CD4-positive, alpha-beta memory T cell (primary cell): ENCODE data around the gene GPATCH2. TPM values are rescaled to one million over a fixed set of nuclear protein-coding genes. Genes with fewer than 3 reads are reported as not detected.

Experiments
- CTCF ChIA-PET: fragments of 350-600 bp; sonication (Branson Sonifier 250); formaldehyde crosslinking; loops from one replicate; lab custom pipeline; 2021; ENCODE audit warnings: inconsistent platforms; ENCODE audit not compliant: partially characterized antibody; lab: Charles Lee
- POLR2A ChIA-PET: fragments of 350-600 bp; sonication (Branson Sonifier 250); formaldehyde crosslinking; loops from one replicate; lab custom pipeline; 2021; ENCODE audit not compliant: partially characterized antibody; lab: Charles Lee
- DNase-seq, 5 donors: peaks; one replicate each; pipeline versions ENCODE4 v3.0.0 to v3.0.0-alpha.2; 2020 to 2022; ENCODE audit warnings: mixed read lengths in 1 of 5
- H3K27ac ChIP-seq: one replicate; pipeline ENCODE4 v1.7.0; 2013; ENCODE audit warnings: low read depth, low read length
- H3K27me3 ChIP-seq: 2 replicates; pipeline ENCODE4 v1.7.0; 2013; ENCODE audit warnings: mild to moderate bottlenecking, low read length, moderate library complexity; ENCODE audit not compliant: insufficient read depth
- H3K36me3 ChIP-seq: 2 replicates; pipeline ENCODE4 v1.7.0; 2013; ENCODE audit warnings: mild to moderate bottlenecking, low read length, moderate library complexity; ENCODE audit not compliant: insufficient read depth
- H3K4me1 ChIP-seq: 2 replicates; pipeline ENCODE4 v1.7.0; 2013; ENCODE audit warnings: mild to moderate bottlenecking, low read length, moderate library complexity; ENCODE audit not compliant: insufficient read depth
- H3K4me3 ChIP-seq, 2 donors: one replicate each; pipeline ENCODE4 v1.7.0; 2013; ENCODE audit warnings: low read length in 2 of 2, mild to moderate bottlenecking in 1 of 2
- H3K9me3 ChIP-seq, 2 donors: one replicate each; pipeline ENCODE4 v1.7.0; 2013; ENCODE audit warnings: low read length in 2 of 2, control low read depth in 1 of 2; ENCODE audit not compliant: control insufficient read depth in 1 of 2
- H3K27ac Mint-ChIP-seq, 7 donors: one replicate each; pipeline ENCODE4 v1.8.0; 2020 to 2021; ENCODE audit warnings: mixed read lengths in 7 of 7, mild to moderate bottlenecking in 6 of 7, inconsistent platforms in 3 of 7, moderate library complexity in 3 of 7
- H3K27me3 Mint-ChIP-seq, 2 donors: one replicate each; pipeline ENCODE4 v1.8.0; 2020 to 2021; ENCODE audit warnings: mixed read lengths in 2 of 2
- H3K36me3 Mint-ChIP-seq, 2 donors: one replicate each; pipeline ENCODE4 v1.8.0; 2020 to 2021; ENCODE audit warnings: mixed read lengths in 2 of 2, inconsistent platforms in 1 of 2, mild to moderate bottlenecking in 1 of 2
- H3K4me1 Mint-ChIP-seq, 4 donors: one replicate each; pipeline ENCODE4 v1.8.0; 2020 to 2021; ENCODE audit warnings: mixed read lengths in 4 of 4, mild to moderate bottlenecking in 1 of 4
- H3K4me3 Mint-ChIP-seq, 8 donors: one replicate each; pipeline ENCODE4 v1.8.0; 2020 to 2021; ENCODE audit warnings: mixed read lengths in 8 of 8, mild to moderate bottlenecking in 7 of 8, moderate library complexity in 6 of 8, inconsistent platforms in 3 of 8
- H3K9me3 Mint-ChIP-seq, 8 donors: one replicate each; pipeline ENCODE4 v1.8.0; 2020 to 2021; ENCODE audit warnings: mixed read lengths in 8 of 8, mild to moderate bottlenecking in 5 of 8, inconsistent platforms in 3 of 8, moderate library complexity in 1 of 8
- intact Hi-C: fragments of 100-400 bp; cut with micrococcal nuclease; formaldehyde crosslinking; loops from one replicate; pipeline ENCODE4 v1.15.1; 2023
- polyA plus RNA-seq, 2 donors: library from polyadenylated mRNA; unstranded; fragments of 300-500 nt; fragmentation: Illumina TruSeq; gene quantifications; one replicate each; pipeline ENCODE4 v1.2.3, GENCODE V29; 2021
- total RNA-seq, 2 experiments: library from RNA; stranded (reverse); gene quantifications; one replicate each; pipeline ENCODE4 v1.2.3, GENCODE V29; 2021

The GPATCH2 gene
- total RNA-seq (10 to 100 TPM in 1 of 2 experiments, 1 to 10 TPM in 1; 9.7 to 11.3 TPM), polyA plus RNA-seq (1 to 10 TPM; 1.8 to 3.2 TPM)

DNA sequence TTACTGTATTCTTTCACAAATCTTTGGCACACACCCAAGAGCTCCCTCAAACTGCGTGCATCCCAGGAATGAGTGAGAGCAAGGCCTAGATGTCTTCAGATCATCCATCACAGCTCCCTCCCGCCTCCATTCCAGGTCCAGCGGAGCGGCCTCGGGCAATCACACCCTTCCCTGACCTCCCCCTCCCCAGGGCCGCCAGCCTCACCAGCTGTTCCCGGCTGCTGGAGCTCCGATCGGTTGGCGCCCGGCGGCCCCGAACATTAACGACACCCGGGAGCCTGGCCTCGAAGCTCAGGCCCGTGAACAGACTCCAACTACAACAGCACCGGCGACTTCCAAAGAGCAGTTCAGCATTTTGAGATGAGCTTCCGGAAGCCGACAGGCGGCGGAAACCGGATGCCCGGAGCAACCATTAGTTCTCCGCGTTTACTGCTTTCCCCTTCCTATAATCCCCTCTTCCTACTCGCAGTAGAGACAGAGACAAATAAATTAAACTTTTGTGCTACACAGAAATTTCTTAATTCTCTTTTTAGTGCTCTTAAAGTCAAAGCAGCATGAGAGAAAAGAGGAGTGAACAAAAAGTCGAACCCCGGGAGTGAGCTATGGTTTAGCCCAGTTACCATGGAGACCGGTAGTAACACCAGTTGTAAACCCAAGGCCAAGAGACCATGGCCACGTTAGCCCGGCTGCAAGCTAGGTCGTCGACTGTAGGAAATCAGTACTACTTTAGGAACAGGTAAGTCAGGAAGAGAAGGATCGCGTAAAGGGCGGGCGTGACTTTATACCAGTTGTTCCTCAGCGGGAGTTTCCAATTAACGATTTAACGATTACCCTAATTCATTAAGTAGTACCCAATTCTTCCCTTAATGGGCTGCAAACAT lies at the start of gene GPATCH2, which contains the start of gene SPATA17:
Gene GPATCH2 (minus strand): TSS at position 380 of the 881 bp plus-strand sequence. CDS start 119 bp downstream, at position 261.
Gene SPATA17 (plus strand): TSS at position 634 of the 881 bp plus-strand sequence. CDS start 35 bp downstream, at position 669.
- no peaks in the 10 kb centered on the region for H3K27me3 ChIP-seq
- peak within 1 kb of the TSS; percentile 97 to 100 (median 99) for H3K27ac Mint-ChIP-seq
- ChIA-PET POLR2A (interaction anchor here (0.8 to 1.5 kb wide), 8 partner anchors 9 to 1542 kb away, joined by 3 to 14 read pairs (median 5); partner anchors contain the start of gene RRP15), CTCF (interaction anchor here (0.7 to 1.4 kb wide), 8 partner anchors 10 to 52 kb away, joined by 3 to 10 read pairs (median 4); no protein-coding TSS in a partner anchor)
- peak; percentile 86 to 91 (median 89) for DNase-seq
- H3K27ac ChIP-seq = peak within 1 kb of the TSS; percentile 94
- H3K4me1 ChIP-seq = peaks cover 47% of the 10 kb centered on the region
- no peaks in the 10 kb centered on the region for H3K9me3 ChIP-seq
- H3K36me3 ChIP-seq = no peaks in the 10 kb centered on the region
- H3K36me3 Mint-ChIP-seq = peaks cover 0 to 10% of the 10 kb centered on the region in 2 donors
- H3K4me3 Mint-ChIP-seq = peak within 1 kb of the TSS; percentile 93 to 99 (median 96)
- no peaks in the 10 kb centered on the region for H3K9me3 Mint-ChIP-seq
- intact Hi-C loops = no loop called here
- peaks cover 21 to 49% (median 30%) of the 10 kb centered on the region in 4 donors for H3K4me1 Mint-ChIP-seq
- peak within 1 kb of the TSS; percentile 36 to 83 for H3K4me3 ChIP-seq
- H3K27me3 Mint-ChIP-seq = no peaks in the 10 kb centered on the region

DNA sequence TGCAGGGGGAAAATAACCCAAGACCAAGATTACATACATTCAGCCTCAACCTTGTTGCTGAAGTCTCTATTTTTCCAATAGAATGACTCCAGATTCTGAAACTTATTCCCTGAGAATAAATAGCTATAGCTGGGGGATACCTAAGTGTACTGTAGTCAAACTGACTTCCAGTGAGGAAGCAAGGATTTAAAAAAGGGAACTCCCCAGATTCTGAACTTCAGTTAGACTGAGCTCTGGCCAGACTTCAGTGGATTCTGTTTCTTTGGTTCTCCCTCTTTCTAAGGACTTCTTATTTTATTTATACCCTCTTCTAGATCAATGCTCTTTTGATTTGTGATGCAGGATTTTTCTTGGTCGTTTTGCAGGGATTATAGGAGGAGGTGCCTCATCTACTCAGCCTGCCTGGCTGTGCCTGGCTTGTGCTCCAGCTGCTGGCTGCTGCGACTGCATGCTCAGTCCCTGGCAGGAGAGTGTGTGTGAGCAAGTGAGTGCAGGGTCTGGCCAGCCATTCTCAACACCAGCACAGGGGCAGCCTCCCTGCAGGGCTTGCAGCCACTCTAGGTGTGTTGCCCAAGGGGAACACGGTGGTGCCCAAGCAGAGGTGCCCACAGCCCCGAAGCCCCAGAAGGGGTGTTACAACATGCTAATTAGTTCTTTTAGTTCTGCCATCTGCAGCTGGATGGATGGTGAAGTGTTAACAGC lies 43.3 kb upstream of the GPATCH2 start:
- Histone ChIP-seq H3K4me3 (no peak overlapping the region), H3K27ac (no peak overlapping the region), H3K4me1 (no peaks in the 10 kb centered on the region), H3K36me3 (no peaks in the 10 kb centered on the region), H3K27me3 (no peaks in the 10 kb centered on the region), H3K9me3 (no peaks in the 10 kb centered on the region)
- no peak for DNase-seq
- Mint-ChIP-seq H3K27ac (no peak overlapping the region), H3K4me3 (no peak overlapping the region), H3K27me3 (peaks cover 1 to 6% of the 10 kb centered on the region in 2 donors), H3K4me1 (no peaks in the 10 kb centered on the region), H3K36me3 (no peaks in the 10 kb centered on the region), H3K9me3 (peaks cover 0 to 1% (median 0%) of the 10 kb centered on the region in 8 donors)
- ChIA-PET POLR2A (no interaction called here), CTCF (no interaction called here)
- intact Hi-C loops = no loop called here

DNA sequence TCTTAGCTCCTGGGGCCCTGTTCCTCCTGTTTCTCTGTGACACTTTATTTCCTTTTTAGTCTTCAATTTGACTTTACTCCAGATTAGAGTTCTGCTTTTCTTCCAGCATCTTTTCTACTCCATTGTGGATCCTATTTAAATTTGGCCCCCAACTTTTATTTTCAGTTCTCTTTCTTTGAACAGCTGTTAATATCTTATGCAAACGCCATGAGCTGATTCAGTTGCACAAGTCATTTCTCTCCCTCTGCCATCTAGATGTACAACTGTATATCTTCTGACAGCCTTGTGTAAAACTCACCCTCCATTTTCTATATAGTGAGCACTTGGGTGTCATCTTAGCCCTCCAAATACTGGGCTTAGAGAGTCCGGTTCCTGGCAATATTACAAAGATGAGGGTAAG lies 42.5 kb upstream of the GPATCH2 start:
- Mint-ChIP-seq H3K27me3 (peaks cover 1 to 6% of the 10 kb centered on the region in 2 donors), H3K36me3 (no peaks in the 10 kb centered on the region), H3K4me1 (no peaks in the 10 kb centered on the region), H3K4me3 (no peak overlapping the region), H3K9me3 (peaks cover 0 to 1% (median 0%) of the 10 kb centered on the region in 8 donors), H3K27ac (no peak overlapping the region)
- Histone ChIP-seq H3K4me1 (no peaks in the 10 kb centered on the region), H3K9me3 (no peaks in the 10 kb centered on the region), H3K4me3 (no peak overlapping the region), H3K36me3 (no peaks in the 10 kb centered on the region), H3K27me3 (no peaks in the 10 kb centered on the region), H3K27ac (no peak overlapping the region)
- ChIA-PET POLR2A (no interaction called here), CTCF (no interaction called here)
- intact Hi-C loops = no loop called here
- no peak for DNase-seq

DNA sequence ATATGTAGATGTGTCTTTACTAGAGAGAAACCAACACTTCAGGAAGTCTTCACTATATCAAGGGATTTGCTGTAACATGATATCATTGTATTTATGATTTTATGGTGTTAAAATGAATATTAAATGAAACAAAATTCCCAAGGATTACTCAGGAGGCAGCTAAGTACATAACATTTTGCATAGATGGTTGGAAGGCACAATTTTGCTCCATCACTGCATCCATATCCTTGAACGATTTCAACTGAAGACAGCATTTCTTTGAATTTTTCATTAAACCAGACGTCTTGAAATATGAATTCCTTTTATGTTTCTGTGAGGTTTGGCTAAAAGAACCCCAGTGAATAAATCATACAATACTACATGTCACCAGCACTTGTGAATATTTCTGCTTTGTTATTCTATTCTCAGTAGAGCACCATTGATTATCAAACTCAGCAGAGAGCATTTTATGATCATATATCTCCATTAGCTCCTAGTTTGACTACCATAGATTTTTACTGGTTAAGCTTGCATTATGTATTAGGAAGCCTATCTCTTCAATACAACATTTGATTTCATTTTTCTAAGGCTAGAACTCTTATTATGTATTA lies 37.6 kb upstream of the GPATCH2 start:
- Mint-ChIP-seq H3K4me3 (no peak overlapping the region), H3K27ac (no peak overlapping the region), H3K36me3 (no peaks in the 10 kb centered on the region), H3K27me3 (peaks cover 2 to 8% of the 10 kb centered on the region in 2 donors), H3K4me1 (no peaks in the 10 kb centered on the region), H3K9me3 (peaks cover 0 to 3% (median 0%) of the 10 kb centered on the region in 8 donors)
- H3K27me3 ChIP-seq = no peaks in the 10 kb centered on the region
- no peak overlapping the region for H3K27ac ChIP-seq
- no peak overlapping the region for H3K4me3 ChIP-seq
- no peak for DNase-seq
- intact Hi-C loops = no loop called here
- H3K36me3 ChIP-seq = no peaks in the 10 kb centered on the region
- no peaks in the 10 kb centered on the region for H3K4me1 ChIP-seq
- ChIA-PET POLR2A (no interaction called here), CTCF (no interaction called here)
- H3K9me3 ChIP-seq = no peaks in the 10 kb centered on the region

DNA sequence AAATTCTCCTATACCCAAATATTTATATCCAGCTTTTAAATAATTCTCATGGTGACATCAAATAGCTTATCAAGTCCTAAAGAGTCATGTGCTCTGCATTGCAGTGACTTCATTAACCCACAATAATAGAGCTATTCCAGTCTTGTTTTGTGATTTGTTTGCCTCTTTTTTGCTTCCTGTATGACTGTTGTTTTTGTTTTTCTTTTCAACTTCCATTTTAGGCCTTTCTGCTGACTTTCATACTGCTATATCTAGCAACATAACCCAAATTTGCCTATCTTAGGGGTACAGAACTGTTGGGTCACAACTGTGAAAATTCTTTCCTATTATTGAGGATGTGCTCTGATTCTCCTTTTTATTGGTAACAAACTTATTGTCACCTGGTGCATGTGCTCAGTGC lies 30.5 kb upstream of the GPATCH2 start:
- Mint-ChIP-seq H3K4me3 (no peak overlapping the region), H3K4me1 (peaks cover 0 to 2% (median 0%) of the 10 kb centered on the region in 4 donors), H3K9me3 (peaks cover 0 to 3% (median 0%) of the 10 kb centered on the region in 8 donors), H3K27me3 (peaks cover 2 to 3% of the 10 kb centered on the region in 2 donors), H3K27ac (peak overlapping the region in 2 of 7 donors; percentile 6 to 36), H3K36me3 (no peaks in the 10 kb centered on the region)
- ChIA-PET POLR2A (no interaction called here), CTCF (interaction anchor here (1.0 kb wide), 1 partner anchor 9 kb away, joined by 3 read pairs; no protein-coding TSS in a partner anchor)
- no peaks in the 10 kb centered on the region for H3K27me3 ChIP-seq
- no peak overlapping the region for H3K4me3 ChIP-seq
- H3K9me3 ChIP-seq = no peaks in the 10 kb centered on the region
- H3K4me1 ChIP-seq = no peaks in the 10 kb centered on the region
- intact Hi-C loops = no loop called here
- no peak for DNase-seq
- H3K27ac ChIP-seq = no peak overlapping the region
- no peaks in the 10 kb centered on the region for H3K36me3 ChIP-seq

DNA sequence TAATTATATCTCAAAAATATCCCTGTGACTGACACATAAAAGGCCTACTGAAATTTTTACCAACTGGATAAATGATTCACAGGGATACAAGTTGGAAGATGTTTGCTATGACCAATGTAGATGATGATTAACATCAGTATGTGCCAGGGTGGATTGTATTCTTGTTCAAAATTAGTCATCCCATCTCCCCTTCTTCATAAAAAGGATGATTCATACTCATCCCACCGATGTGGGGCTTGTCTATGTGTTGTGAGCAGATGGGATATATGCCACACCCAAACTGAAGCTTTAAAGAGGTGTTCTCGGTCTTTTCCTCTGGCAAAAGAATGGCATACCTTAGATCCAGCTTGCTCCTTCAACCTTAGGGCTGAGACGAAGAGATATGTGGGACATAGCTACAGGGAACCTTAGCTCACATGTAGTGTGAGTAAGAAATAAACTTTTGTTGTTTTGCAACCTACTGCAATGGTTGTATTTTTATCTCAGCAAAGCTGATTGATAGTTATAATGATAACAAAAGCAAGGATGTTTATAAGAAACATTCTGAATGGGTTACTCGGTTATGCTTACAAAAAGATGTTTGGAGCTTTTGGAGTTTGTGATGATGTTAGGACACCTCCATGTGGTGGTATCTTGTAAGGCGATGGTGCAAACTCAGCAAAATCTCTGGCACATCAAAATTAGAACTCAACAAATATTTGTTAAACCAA lies 29.6 kb upstream of the GPATCH2 start:
- H3K27ac Mint-ChIP-seq = no peak overlapping the region
- no peaks in the 10 kb centered on the region for H3K36me3 Mint-ChIP-seq
- no peaks in the 10 kb centered on the region for H3K9me3 ChIP-seq
- DNase-seq = peak in 1 of 5 donors; percentile 3
- peaks cover 0 to 2% (median 0%) of the 10 kb centered on the region in 8 donors for H3K9me3 Mint-ChIP-seq
- peaks cover 0 to 2% (median 0%) of the 10 kb centered on the region in 4 donors for H3K4me1 Mint-ChIP-seq
- H3K36me3 ChIP-seq = no peaks in the 10 kb centered on the region
- H3K4me3 Mint-ChIP-seq = no peak overlapping the region
- H3K27me3 Mint-ChIP-seq = peaks cover 0 to 2% of the 10 kb centered on the region in 2 donors
- no peaks in the 10 kb centered on the region for H3K4me1 ChIP-seq
- no peak overlapping the region for H3K27ac ChIP-seq
- no peaks in the 10 kb centered on the region for H3K27me3 ChIP-seq
- intact Hi-C loops = no loop called here
- no peak overlapping the region for H3K4me3 ChIP-seq
- ChIA-PET POLR2A (no interaction called here), CTCF (interaction anchor here (1.0 kb wide), 1 partner anchor 10 kb away, joined by 3 read pairs; no protein-coding TSS in a partner anchor)
